Natural killer cell (primary cell): ENCODE data around the gene CREB3. TPM values are rescaled to one million over a fixed set of nuclear protein-coding genes. Genes with fewer than 3 reads are reported as not detected.

Experiments used
- ATAC-seq, 3 donors: fragments of 150-1000 bp in 2 of 3; fragments of 200-7000 bp in 1 of 3; cut with Tn5 transposase; 1 replicate in 1 of 3; 2 replicates in 2 of 3; pipeline ENCODE4 v1.10.0; 2021; ENCODE audit warnings: mild to moderate bottlenecking in 2 of 3, moderate library complexity in 2 of 3
- DNase-seq, 2 donors: peaks; one replicate each; pipeline versions ENCODE4 v3.0.0 to v3.0.0-alpha.2; 2013 to 2021; ENCODE audit warnings: mixed read lengths in 1 of 2
- H3K27ac ChIP-seq: one replicate; pipeline ENCODE4 v1.5.1; 2013; ENCODE audit warnings: mild to moderate bottlenecking, low read length
- H3K27me3 ChIP-seq: one replicate; pipeline ENCODE4 v1.6.1; 2013; ENCODE audit warnings: low read length; ENCODE audit not compliant: control insufficient read depth, insufficient read depth
- H3K36me3 ChIP-seq: one replicate; pipeline ENCODE4 v1.6.1; 2013; ENCODE audit warnings: low read length; ENCODE audit not compliant: control insufficient read depth, insufficient read depth
- H3K4me1 ChIP-seq: one replicate; pipeline ENCODE4 v1.6.1; 2013; ENCODE audit warnings: low read length; ENCODE audit not compliant: control insufficient read depth, insufficient read depth
- H3K4me3 ChIP-seq: one replicate; pipeline ENCODE4 v1.5.1; 2013; ENCODE audit warnings: low read length
- H3K9me3 ChIP-seq: one replicate; pipeline ENCODE4 v1.6.1; 2013; ENCODE audit warnings: low read length; ENCODE audit not compliant: control insufficient read depth, insufficient read depth
- H3K27ac Mint-ChIP-seq, 2 donors: one replicate each; pipeline ENCODE4 v1.8.0; 2022; ENCODE audit warnings: mild to moderate bottlenecking in 2 of 2, mixed read lengths in 2 of 2, moderate library complexity in 1 of 2
- H3K27me3 Mint-ChIP-seq, 2 donors: one replicate each; pipeline ENCODE4 v1.8.0; 2022; ENCODE audit warnings: low read depth in 2 of 2, mixed read lengths in 2 of 2
- H3K36me3 Mint-ChIP-seq: one replicate; pipeline ENCODE4 v1.8.0; 2022; ENCODE audit warnings: mixed read lengths
- H3K4me1 Mint-ChIP-seq, 2 donors: one replicate each; pipeline ENCODE4 v1.8.0; 2022; ENCODE audit warnings: mixed read lengths in 2 of 2
- H3K4me3 Mint-ChIP-seq: one replicate; pipeline ENCODE4 v1.8.0; 2022; ENCODE audit warnings: mild to moderate bottlenecking, moderate library complexity, mixed read lengths
- H3K9me3 Mint-ChIP-seq, 2 donors: one replicate each; pipeline ENCODE4 v1.8.0; 2022; ENCODE audit warnings: mixed read lengths in 2 of 2
- WGBS: methylation state at CpG from one replicate; pipeline ENCODE4 v1.1.7; 2013; ENCODE audit warnings: missing lambda C conversion rate; ENCODE audit not compliant: insufficient coverage; 5-methylcytosine and 5-hydroxymethylcytosine counted together
- intact Hi-C: fragments of 100-400 bp; cut with micrococcal nuclease; formaldehyde crosslinking; loops from one replicate; pipeline ENCODE4 v1.14.2; 2022
- total RNA-seq, 4 donors: library from RNA; stranded (reverse); fragments of 120-200 nt in 1 of 4; gene quantifications; one replicate each; pipeline versions ENCODE4 v1.2.3 to v1.2.4, GENCODE V29; 2013 to 2022
- TF ChIP-seq, protein P1 (sequence below): fragments of 200-600 bp; IDR thresholded peaks from one replicate; pipeline ENCODE4 v1.8.0; 2022; ENCODE audit warnings: antibody characterized with exemption

The CREB3 gene
- total RNA-seq, 3 donors from 2014 or later (not counting 1 experiment from before 2014, with no cell fraction given): 15.7 to 19.7 (median 18.8) TPM

DNA sequence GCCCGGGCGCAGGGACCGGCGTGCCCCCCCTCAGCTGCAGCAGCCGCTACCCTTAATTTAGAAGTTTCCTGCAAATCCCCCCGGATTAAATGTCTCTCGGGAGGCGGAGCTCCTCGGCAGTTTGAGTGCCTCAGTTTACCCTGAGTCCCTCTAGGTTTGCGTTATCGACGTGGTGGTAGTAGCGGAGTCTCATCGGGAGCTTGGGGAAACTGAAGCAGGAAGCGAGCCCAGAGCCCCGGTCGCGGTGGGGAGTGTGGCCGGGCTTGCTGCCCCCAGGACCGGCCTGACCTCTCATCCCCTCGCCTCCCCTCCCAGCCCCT lies 42.2 kb upstream of the CREB3 start:
- Histone ChIP-seq H3K4me3 (peak overlapping the region; percentile 78), H3K27ac (no peak overlapping the region), H3K9me3 (no peaks in the 10 kb centered on the region), H3K27me3 (no peaks in the 10 kb centered on the region), H3K36me3 (peaks cover under 1% of the 10 kb centered on the region), H3K4me1 (peaks cover 17% of the 10 kb centered on the region)
- TF ChIP-seq, protein P1, sequence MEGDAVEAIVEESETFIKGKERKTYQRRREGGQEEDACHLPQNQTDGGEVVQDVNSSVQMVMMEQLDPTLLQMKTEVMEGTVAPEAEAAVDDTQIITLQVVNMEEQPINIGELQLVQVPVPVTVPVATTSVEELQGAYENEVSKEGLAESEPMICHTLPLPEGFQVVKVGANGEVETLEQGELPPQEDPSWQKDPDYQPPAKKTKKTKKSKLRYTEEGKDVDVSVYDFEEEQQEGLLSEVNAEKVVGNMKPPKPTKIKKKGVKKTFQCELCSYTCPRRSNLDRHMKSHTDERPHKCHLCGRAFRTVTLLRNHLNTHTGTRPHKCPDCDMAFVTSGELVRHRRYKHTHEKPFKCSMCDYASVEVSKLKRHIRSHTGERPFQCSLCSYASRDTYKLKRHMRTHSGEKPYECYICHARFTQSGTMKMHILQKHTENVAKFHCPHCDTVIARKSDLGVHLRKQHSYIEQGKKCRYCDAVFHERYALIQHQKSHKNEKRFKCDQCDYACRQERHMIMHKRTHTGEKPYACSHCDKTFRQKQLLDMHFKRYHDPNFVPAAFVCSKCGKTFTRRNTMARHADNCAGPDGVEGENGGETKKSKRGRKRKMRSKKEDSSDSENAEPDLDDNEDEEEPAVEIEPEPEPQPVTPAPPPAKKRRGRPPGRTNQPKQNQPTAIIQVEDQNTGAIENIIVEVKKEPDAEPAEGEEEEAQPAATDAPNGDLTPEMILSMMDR: no peak
- 3% methylated on average over 21 of the region's 21 CpGs for WGBS
- H3K27ac Mint-ChIP-seq: peak overlapping the region in 1 of 2 donors; percentile 84
- peak in 1 of 2 donors; percentile 33 for DNase-seq
- H3K36me3 Mint-ChIP-seq: no peaks in the 10 kb centered on the region
- peak in 2 of 3 donors; percentile 7 to 24 for ATAC-seq
- H3K27me3 Mint-ChIP-seq: no peaks in the 10 kb centered on the region
- peaks cover 0 to 25% of the 10 kb centered on the region in 2 donors for H3K4me1 Mint-ChIP-seq
- H3K4me3 Mint-ChIP-seq: peak overlapping the region; percentile 84
- H3K9me3 Mint-ChIP-seq: no peaks in the 10 kb centered on the region
- intact Hi-C loops: no loop called here

DNA sequence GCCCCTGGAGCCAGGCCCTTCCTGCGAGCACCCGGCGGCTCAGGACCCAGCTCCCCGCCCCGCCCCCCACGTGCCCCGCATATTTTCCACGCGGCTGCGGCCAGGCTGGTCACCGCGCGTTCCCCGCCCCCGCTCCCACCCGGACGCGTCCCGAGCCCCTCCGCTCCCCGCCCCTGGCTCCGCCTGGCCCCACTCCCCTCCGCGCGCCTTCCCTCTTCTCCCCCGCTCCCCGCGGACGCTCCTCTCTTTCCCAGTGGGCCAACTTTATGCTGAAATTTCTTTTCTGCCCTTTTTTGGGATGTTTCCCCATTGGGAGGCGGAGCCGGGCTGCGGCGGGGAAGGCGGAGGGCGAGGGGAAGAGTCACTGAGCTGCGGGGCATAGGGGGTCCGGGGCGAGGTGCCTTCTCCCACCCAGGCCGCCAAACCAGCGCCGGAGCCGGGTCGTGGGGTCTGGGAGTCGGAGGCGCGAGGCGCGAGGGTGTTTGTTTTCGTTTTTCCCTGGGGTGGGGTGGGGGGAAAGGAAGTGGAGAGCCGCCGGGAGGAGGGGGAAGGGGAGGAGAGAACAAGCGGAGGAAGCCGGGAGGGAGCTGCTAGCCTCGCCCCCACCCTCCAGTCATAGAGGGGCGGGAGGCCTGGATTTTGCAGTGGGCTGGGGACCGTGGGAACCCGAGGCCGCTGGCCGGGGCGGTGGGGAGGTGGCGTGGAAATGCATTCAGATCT lies 41.7 kb upstream of the CREB3 start:
- Mint-ChIP-seq H3K4me3 (peak overlapping the region; percentile 90), H3K36me3 (no peaks in the 10 kb centered on the region), H3K9me3 (no peaks in the 10 kb centered on the region), H3K27ac (peak overlapping the region; percentile 78 to 84), H3K4me1 (peaks cover 0 to 25% of the 10 kb centered on the region in 2 donors), H3K27me3 (no peaks in the 10 kb centered on the region)
- ATAC-seq: peak; percentile 61 to 68 (median 65)
- TF ChIP-seq, protein P1: no peak
- Histone ChIP-seq H3K9me3 (no peaks in the 10 kb centered on the region), H3K27me3 (no peaks in the 10 kb centered on the region), H3K4me1 (peaks cover 17% of the 10 kb centered on the region), H3K4me3 (peak overlapping the region; percentile 78), H3K27ac (peak overlapping the region; percentile 47), H3K36me3 (peaks cover 2% of the 10 kb centered on the region)
- intact Hi-C loops: no loop called here
- under 1% methylated on average over 61 of the region's 61 CpGs for WGBS
- DNase-seq: peak; percentile 19 to 56

DNA sequence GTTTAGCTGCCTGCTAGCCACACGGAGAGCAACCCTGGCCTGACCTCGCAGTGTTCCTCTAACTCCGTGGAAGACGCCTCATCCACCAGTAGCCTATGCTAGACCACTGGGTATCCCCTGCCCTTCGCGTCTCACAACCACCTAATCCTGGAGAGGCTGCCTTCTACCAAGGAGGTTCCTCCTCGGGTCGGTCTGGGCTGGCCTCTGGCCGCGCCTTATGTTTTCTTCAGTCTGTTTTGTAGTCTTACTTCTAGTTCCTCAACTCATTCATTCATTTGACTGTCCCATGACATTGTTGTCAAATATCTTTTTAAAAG lies 41.2 kb upstream of the CREB3 start:
- Histone ChIP-seq H3K36me3 (peaks cover 7% of the 10 kb centered on the region), H3K27me3 (no peaks in the 10 kb centered on the region), H3K4me3 (peak overlapping the region; percentile 78), H3K9me3 (no peaks in the 10 kb centered on the region), H3K4me1 (peaks cover 18% of the 10 kb centered on the region), H3K27ac (peak overlapping the region; percentile 47)
- peak overlapping the region; percentile 78 to 84 for H3K27ac Mint-ChIP-seq
- WGBS: 27% methylated on average over 10 of the region's 10 CpGs
- H3K27me3 Mint-ChIP-seq: no peaks in the 10 kb centered on the region
- DNase-seq: no peak
- H3K9me3 Mint-ChIP-seq: no peaks in the 10 kb centered on the region
- H3K36me3 Mint-ChIP-seq: no peaks in the 10 kb centered on the region
- peak in 1 of 3 donors; percentile 35 for ATAC-seq
- H3K4me3 Mint-ChIP-seq: peak overlapping the region; percentile 90
- H3K4me1 Mint-ChIP-seq: peaks cover under 1 to 26% of the 10 kb centered on the region in 2 donors
- intact Hi-C loops: no loop called here
- TF ChIP-seq, protein P1: no peak
